NCI-H510A treated with DMSO at 0.1 percent for 48 hours (cell line): ENCODE data around the gene CAMK2B.

ENCODE experiments used
- DNase-seq: peaks from one replicate; lab custom pipeline; 2025; lab: John Stamatoyannopoulos, UW

The CAMK2B gene

GRCh38 chr7:44286618-44287487, 38.5 kb downstream of the CAMK2B start:
- DNase-seq, result no peak

GRCh38 chr7:44286182-44286617, 39.2 kb downstream of the CAMK2B start:
- no peak for DNase-seq

GRCh38 chr7:44285561-44285960, 39.8 kb downstream of the CAMK2B start:
- no peak for DNase-seq

GRCh38 chr7:44284881-44285541, 40.4 kb downstream of the CAMK2B start:
- DNase-seq, result no peak

- no peak for DNase-seq
Observed at GRCh38 chr7:44284216-44284615, 41.2 kb downstream of the CAMK2B start.

- DNase-seq, result no peak
Observed at GRCh38 chr7:44283381-44284211, 41.8 kb downstream of the CAMK2B start.

- no peak for DNase-seq
Observed at GRCh38 chr7:44282601-44283171, 42.7 kb downstream of the CAMK2B start.

GRCh38 chr7:44281811-44282600, 43.4 kb downstream of the CAMK2B start:
- DNase-seq, result no peak

GRCh38 chr7:44280993-44281721, 44.2 kb downstream of the CAMK2B start:
- no peak for DNase-seq

- DNase-seq, result no peak
Observed at GRCh38 chr7:44280636-44280992, 44.8 kb downstream of the CAMK2B start.

- DNase-seq, result no peak
Observed at GRCh38 chr7:44279731-44280505, 45.5 kb downstream of the CAMK2B start.

- no peak for DNase-seq
Observed at GRCh38 chr7:44279286-44279685, 46.1 kb downstream of the CAMK2B start.

GRCh38 chr7:44278451-44279161, 46.8 kb downstream of the CAMK2B start:
- no peak for DNase-seq

- DNase-seq, result no peak
Observed at GRCh38 chr7:44277851-44278250, 47.5 kb downstream of the CAMK2B start.

- DNase-seq, result no peak
Observed at GRCh38 chr7:44277391-44277790, 48.0 kb downstream of the CAMK2B start.

- DNase-seq, result no peak
Observed at GRCh38 chr7:44276571-44277221, 48.7 kb downstream of the CAMK2B start.

GRCh38 chr7:44275957-44276570, 49.3 kb downstream of the CAMK2B start:
- no peak for DNase-seq

GRCh38 chr7:44275146-44275545, 50.2 kb downstream of the CAMK2B start:
- DNase-seq, result no peak
